ENCODE results near the gene ABCF2.

Gene ABCF2

GRCh38 chr7:151252561-151252835, 25.5 kb upstream of the ABCF2 start:
- DNase-seq: no peak

- peak; percentile 26 for DNase-seq
These were observed 24.9 kb upstream of the ABCF2 start for GRCh38 chr7:151251689-151252560.

GRCh38 chr7:151251328-151251688, 24.3 kb upstream of the ABCF2 start:
- peak; percentile 35 for DNase-seq

GRCh38 chr7:151250181-151251132, 23.5 kb upstream of the ABCF2 start:
- no peak for DNase-seq

- DNase-seq: peak; percentile 19
These were observed 22.7 kb upstream of the ABCF2 start for GRCh38 chr7:151249732-151250072.

- DNase-seq: peak; percentile 71
These were observed 22.2 kb upstream of the ABCF2 start for GRCh38 chr7:151249034-151249731.

GRCh38 chr7:151248346-151249033, 21.5 kb upstream of the ABCF2 start, which contains the start of gene SMARCD3:
SMARCD3 (minus strand) TSS chr7:151248694; CDS start chr7:151248562, 132 bp downstream.
- peak; percentile 53 for DNase-seq

- no peak for DNase-seq
These were observed 20.8 kb upstream of the ABCF2 start for GRCh38 chr7:151247611-151248345.

- DNase-seq: no peak
These were observed 20.0 kb upstream of the ABCF2 start for GRCh38 chr7:151246851-151247580.

- DNase-seq: no peak
These were observed 19.3 kb upstream of the ABCF2 start for GRCh38 chr7:151246102-151246850.

GRCh38 chr7:151245360-151246101, 18.5 kb upstream of the ABCF2 start:
- no peak for DNase-seq

- no peak for DNase-seq
These were observed 17.9 kb upstream of the ABCF2 start for GRCh38 chr7:151244841-151245346.

GRCh38 chr7:151244196-151244840, 17.3 kb upstream of the ABCF2 start:
- DNase-seq: peak; percentile 47

- DNase-seq: no peak
These were observed 16.6 kb upstream of the ABCF2 start for GRCh38 chr7:151243408-151244195.

- DNase-seq: no peak
These were observed 16.0 kb upstream of the ABCF2 start for GRCh38 chr7:151243045-151243349.

- no peak for DNase-seq
These were observed 15.4 kb upstream of the ABCF2 start for GRCh38 chr7:151242159-151243044.

- DNase-seq: no peak
These were observed 14.7 kb upstream of the ABCF2 start for GRCh38 chr7:151241755-151242096.

Measured in kidney glomerular epithelial cell (primary cell).